Activated CD8-positive, alpha-beta memory T cell treated with anti-CD3 and anti-CD28 coated beads for 1 hour (primary cell): ENCODE results near the gene TOX3.

Experiments
- DNase-seq, 2 donors: peaks; one replicate each; pipeline ENCODE4 v3.0.0-alpha.2; 2020; ENCODE audit warnings: low read depth in 1 of 2; ENCODE audit errors: extremely low read depth in 1 of 2

Gene TOX3

DNA sequence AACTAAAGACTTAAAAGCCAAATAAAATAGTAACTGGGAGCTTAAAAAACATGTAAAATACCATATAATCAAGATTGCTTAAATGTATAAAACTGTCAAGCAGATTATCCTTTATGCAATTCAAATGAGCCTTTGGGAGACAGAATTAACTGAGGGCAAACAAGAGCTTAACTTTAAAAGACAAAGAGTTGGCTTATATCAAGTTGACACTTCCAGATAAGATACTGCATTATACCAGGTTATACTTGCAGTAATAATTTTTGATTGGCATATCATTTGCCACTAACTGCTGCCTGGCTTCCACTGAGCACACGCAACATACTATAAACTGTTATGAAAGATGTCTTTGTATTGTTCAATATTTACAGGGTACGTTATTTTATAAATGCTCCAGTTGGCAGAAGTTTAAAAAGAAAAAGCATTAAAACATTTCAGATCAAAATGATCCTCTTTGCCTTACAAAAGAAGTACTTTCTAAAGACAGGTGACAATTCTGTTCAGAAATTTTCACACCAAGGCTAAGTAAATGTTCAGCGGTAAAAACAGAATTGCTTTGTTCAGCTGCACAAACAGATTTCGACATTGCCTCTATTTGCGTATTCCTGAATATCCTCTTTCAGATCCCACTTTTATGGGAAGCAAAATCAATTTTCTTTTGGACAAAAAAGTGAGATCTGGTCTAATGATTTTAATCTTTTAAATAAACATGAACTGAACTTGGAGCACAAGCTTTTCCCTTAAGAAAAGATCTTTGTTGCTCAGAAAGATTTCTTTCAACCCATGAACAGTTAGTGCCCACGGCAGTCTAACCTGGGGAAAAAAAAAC lies 50.7 kb downstream of the TOX3 start:
- no peak for DNase-seq

DNA sequence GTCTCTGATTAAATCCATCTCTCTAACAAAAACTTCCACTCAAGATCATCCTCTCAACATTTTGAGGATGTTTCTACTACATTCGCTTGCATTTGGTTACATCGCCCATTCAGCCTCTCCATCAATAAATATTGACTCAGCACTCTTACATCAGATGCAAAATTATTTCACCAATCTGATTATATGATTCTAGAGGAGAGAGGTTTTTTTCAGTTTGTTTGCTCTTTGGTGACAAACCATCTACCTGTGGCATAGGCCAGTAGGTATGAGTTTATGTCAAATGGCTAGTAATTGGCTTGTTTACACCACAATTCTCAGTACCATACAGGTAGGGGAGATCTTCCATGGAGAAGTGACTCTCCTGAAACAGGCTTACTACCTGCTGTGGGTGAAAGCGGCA lies 52.3 kb downstream of the TOX3 start:
- no peak for DNase-seq

DNA sequence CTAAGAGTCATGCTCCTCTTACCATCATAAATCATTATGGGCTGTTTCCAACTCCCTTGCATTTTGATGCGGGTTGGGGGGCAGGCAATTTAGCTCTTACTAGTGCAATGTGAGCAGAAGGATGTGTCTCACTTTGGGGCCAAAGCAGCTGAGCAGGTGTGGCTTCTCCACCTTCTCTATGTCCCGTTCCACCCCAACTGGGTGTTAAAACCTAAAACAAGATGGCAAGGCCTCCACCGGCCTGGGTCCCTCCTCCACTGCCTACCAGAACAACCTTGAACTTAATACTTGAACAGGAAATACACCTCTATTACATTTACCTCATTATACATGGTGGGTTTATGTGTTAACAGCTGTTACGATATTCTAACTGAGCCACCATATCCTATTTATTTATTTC lies 52.8 kb downstream of the TOX3 start:
- DNase-seq, result no peak

DNA sequence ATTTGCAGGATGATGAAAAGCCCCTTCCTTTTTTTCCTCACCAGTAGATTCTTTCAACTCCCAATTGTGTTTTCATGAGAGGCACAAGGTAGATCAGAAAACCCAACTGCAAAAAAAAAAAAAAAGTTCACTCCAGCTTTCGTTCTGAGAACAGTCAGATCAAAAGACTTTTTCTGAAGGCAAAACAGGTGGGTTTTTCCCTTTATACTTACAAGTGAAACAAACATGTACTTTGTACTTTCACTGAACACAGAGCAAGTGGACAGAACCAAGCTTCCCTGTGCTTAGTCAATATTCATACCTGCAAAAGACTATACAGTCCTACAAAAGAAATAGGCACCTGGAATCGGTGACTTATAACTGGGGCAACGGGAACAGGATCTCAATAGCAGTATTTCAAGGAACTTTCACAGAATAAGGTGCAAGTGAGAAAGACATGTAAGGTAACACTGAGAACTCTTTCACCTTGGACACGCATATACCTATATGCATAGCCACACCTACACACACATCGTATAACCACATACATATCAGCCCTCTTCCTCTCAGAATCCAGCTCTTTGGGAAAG lies 54.1 kb downstream of the TOX3 start:
- no peak for DNase-seq

DNA sequence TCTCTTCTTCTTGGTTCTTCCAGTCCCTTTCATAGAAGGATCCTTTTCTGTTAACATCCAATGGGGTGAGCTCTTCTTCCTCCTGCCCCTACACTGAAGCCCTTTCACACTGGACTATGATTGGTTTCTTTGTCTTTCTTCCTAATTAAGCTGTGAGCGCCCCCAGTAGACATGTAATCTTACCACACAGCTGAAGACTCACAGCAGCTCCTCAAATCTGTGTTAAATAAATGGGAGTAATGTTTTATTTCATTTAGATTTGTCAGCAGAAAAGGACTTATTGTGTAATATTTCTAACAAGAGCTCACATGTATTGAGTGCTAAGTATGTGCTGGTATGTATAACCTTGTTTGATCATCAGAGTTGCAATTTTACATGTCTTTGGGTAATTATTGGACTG lies 55.7 kb downstream of the TOX3 start:
- no peak for DNase-seq

DNA sequence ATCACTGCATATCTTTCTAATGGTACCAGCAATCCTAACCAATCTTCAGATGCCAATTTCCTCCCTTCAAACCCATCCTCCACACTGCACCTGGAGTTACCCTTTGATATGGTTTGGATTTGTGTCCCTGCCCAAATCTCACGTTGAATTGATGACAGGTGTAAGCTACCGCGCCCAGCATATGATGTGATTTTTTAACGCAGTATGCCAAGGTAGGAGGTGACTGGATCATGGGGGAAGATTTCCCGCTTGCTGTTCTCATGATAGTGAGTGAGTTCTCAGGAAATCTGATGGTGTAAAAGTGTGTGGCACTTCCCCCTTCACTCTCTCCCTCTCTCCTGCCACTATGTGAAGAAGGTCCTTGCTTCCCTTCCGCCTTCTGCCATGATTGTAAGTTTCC lies 57.0 kb downstream of the TOX3 start:
- DNase-seq, result no peak

DNA sequence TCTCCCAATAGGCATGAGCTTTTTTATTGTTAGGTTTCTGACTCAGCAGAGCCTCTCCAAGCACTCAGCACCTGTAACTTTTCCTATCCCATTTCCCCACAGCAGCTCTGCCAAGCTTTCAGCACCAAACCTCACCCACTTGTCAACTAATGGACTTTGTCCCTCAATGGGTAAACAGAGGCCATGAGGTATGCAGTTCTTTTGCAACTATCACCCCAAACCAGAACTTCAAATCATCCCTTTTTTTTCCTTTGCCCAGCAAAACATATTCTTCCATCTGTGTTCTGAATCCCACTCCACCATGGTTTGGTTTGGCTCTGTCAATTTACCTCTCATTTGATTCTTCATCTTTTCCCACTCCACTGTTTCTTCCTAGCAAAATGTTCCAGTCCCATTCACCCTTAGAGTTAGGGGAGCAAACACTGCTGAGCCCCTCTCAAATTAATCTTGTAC lies 58.1 kb downstream of the TOX3 start:
- DNase-seq, result no peak

DNA sequence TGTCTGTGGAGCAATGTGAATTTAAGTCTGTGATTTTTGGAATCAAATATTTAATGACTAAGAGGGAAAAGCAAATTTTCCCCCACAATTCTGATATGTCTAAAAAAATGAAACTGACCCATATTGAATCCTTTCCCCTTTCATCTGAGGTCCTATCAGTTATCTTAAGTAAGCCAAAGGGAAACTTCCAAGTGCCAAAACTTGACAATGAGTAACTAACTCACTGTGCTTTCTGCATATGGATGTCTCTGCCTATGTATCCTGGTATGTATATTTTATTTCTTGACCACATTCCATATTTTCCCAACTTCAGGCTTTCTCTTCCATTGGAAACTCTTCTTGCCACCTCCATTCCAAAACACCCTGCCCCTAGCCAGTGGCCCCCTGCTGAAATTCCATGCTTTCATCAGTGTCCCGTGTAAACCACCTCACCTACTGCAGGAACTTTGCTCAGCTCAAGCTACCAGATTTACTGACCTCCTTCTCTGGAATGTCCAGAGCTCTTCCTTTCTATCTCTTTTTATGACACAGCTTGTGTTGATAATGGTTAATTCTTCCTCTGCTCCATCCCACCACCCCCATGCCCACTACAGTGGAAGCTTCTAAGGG lies 59.0 kb downstream of the TOX3 start:
- no peak for DNase-seq

DNA sequence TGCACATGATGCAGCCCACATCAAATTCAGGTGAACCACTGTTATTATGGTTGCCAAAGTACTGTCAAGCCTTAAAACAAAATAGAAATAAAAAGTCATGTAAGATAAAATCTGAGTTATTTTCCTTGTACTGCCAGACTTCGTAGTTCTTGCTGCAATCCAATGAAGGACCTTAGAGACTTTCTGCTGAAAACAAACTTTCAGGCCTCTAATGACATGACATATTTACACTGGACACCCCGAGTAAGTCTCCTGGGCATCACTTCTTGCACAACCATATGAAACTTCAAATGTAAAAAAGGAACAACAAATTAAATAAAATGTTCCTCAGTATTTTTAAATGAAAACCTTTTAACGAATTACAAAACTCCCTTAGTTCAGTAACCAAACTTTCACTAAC lies 66.7 kb downstream of the TOX3 start:
- DNase-seq, result no peak

DNA sequence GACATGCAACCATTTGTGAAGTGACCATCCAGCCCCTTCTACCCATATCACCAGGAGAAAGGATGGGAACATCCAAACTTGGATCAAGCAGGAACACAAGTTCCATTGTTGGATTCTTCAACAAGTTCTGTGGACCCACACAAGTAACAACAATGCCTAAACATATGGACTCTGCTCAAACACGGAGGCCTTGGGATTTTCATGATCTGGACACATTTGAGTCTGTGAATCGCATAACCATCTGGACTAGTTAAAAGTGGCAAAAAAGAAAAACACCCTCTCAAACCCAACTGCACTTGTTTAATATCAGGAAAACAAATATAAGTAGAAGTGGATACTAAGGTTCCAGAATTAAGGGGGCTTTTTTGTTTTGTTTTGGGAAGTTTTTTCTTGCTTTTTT lies 70.8 kb downstream of the TOX3 start:
- no peak for DNase-seq

DNA sequence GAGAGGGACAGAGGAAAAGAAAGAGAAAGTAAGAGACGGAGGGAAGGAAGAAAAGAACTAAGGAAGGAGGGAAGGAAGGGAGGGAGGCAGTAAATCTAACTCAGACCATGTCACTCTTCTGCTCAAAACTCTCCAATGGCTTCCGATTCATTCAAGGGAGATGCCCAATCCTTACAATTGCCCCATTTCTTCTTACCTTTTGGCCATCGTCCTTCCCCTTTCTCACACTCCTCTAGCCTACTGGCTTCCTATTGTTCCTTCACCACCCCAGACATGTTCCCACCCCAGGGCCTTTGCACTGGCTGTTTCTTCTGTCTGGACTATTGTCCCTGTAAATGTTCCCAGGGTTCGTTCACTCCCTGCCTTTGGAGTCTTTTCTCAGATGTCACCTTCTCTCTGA lies 72.3 kb downstream of the TOX3 start:
- DNase-seq, result no peak

DNA sequence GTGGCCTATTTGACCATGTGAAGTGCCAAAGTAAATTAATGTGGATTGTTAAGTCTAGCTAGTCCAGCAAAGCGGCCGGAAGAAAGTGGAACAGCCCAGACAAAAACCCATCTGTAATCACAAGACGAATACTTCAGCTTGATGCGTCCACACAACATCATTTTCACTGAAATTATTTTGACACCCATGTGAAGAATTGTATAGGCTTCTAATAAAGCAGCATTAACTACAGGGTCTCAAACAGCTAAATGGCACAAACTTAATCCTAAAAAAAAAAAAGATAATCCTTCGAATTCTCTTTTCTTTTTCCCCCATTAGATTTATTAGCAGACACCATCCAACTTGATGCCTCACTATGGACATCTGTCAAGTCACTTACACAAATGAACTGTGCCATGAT lies 73.8 kb downstream of the TOX3 start:
- DNase-seq, result no peak

DNA sequence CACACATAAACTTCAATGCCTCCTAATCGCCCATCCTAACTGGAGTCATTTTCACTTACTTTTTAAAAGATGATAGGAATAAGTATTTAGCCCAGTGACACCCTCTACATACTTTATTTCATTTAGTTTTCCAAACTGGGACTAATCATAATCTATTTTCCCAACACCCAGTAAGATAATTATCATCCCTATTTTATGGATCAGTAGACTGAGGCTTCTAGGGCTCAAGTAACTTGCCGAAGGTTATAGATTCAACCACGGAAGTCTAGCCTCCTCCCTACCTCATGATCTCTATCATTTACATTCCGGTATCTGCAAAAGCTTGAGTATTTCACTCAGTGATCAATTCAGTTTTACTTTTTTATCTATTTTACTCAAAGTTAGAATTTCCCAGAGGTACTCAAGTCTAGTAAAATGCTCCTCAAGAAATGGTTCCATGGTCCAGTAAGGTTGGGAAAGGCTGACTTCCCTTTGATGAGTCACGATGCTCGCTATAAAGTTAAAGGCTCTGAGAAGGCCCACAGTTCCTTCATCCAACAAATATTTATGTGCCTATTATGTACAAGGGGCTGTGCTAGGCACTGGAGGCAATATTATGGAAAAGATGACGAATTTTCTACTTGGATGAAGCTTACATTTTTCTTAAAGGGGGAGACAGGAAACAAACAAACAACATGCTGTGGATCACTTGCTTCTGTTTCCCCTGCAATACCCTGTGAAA lies 75.1 kb downstream of the TOX3 start:
- no peak for DNase-seq

DNA sequence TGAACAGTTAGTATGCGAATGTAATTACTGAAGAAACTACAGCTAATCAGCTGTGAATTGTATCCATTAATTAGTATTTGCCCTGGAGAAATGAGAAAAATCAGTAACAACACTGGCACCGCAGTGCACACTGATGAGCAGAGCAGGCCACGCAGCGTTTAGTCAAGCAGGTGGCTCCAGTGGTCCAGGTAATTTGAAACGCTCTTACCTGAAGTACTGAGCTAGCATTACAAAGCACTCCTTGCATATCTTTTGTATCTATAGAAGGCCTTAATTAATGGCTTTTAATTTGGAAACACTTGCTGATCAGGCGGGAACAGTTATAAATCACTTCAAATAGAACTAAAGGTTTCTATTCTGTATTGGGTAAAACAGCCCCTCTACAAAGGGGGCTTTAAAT lies 76.4 kb downstream of the TOX3 start:
- DNase-seq, result no peak

DNA sequence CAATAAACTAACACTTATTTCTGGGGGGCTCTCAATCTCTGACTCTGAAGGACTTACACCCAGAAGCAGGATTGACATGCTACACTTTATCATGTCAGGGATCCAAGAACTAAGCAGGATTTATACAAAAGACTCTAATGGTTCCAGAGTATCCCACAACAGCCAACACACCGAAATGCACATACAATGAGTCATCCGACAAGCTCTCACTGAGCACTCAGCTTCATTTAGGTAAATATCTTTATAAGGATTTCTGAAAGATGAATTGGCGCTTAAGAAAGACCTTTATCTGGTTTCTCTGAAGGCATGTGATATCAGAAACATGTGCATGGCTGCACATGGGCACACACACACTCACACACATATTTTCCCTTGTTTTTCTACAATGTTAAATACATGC lies 77.2 kb downstream of the TOX3 start:
- no peak for DNase-seq

DNA sequence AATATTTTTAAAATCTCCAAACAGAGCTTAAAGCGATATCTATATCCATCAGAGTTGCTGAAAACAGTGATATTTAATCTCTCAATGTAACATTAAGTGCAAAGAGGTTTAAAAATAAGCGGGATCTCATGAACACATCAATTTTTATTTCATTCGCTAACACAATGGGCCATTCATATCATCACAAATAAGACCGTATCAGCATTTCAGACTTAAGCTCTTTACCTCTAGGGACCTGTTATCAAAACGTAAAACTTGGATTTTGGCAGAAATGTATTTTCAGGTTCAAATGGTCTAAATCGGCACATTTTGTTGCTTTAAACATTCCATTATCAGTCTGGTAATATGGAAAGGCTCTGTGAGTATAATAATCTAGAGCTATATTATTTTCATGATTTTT lies 77.9 kb downstream of the TOX3 start:
- DNase-seq, result no peak

DNA sequence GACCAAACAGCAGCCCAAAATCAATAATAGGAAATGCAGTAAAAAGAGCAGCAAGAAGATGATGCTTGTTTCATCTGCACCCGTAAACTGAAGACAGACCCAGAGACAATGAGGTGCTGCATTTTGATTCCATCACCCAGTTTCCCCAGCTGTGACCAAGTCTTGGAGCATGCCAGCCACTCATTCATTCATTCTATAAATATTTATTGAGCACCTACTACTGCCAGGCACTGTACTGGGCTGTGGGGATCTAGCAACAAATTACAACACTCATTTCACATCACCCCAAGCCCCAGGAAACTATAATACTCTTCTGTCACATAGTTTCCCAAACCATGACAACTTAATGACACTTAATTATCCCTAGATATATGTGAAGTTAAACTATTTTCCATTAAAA lies 79.2 kb downstream of the TOX3 start:
- no peak for DNase-seq

DNA sequence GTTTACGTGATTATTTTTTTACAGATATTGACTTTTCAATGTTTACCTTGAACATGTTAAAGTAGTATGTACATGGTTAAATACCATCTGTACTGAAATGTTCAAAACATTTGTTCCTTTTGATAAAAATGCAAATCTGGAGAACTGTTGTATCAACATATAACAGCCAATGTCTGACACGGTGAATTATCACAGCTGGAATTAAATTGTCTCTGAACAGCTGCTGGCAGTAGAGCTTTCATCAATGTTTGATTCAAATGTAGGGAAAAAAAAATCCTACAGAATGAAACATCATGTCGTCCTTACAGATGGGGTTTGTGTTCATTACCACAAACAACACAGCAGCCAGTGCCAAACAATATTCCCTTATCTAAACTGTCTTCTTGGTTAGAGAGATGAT lies 79.9 kb downstream of the TOX3 start:
- no peak for DNase-seq

DNA sequence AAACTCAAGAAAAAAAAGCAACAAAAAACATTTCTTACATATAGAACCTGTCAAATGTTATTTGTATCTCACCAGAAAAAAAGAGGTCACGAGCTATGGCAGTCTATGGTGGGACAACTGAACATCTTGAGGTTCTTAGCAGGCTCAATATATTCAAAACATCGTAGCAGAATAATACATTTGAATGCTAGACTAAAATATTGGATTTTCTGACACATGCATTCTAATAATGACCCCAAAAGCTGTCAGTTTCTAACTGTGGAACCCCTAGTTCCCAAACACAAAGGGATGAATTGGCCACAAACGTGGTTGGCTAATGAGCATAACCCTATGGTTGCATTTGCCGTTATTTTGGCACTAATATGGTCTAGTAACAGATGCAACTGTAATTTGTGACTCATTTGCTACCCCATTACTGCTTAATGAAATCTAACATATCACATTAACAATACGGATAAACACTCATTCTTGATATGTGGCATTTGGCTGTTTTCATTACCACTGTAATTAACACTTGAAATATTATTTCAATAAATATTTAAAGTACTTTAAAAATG lies 81.2 kb downstream of the TOX3 start:
- no peak for DNase-seq

DNA sequence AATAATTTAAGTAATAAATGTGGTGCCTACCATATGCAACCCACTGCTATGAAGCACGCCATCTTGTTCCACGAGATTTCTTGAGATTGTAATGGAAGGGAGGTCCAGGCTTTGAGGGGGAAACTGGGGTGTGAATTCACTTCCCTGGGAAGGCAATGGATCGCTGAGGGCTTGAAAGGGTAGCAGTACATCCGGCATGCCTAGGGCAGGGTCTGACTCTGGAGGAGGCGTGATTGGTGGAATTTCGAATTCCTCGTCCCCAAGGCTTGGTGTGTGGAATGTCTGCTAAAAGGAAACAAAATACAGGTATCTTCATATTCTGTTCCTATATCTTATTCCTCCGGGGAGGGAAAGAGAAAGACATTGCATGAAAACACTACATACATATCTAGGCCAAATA lies 83.0 kb downstream of the TOX3 start:
- no peak for DNase-seq

DNA sequence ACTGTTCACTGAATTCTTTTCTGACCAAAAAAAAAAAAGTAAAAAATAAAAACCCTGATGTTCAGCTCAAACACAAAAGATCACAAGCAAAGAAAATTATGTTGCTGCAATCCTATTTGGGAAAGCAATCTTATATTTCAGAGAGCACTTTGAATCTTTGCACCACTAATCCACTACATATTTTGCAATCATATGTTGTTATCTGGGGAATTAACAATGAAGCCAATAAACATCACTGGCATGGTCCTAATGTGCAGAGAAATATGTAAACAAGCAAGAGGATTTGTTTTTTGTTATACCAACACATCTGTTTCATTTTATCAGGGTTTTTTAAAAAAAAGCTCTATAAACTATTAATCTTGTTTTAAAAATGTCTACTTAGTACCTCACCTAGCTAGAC lies 84.1 kb downstream of the TOX3 start:
- DNase-seq, result no peak
